Testis (tissue), 2 donors: ENCODE results near the gene NEK5.

Experiments
- POLR2A ChIP-seq: fragments of 450-650 bp; IDR thresholded peaks from one replicate; pipeline ENCODE4 v1.6.1; 2017; ENCODE audit warnings: antibody characterized with exemption, mild to moderate bottlenecking, moderate library complexity
- TF ChIP-seq, protein P1 (sequence below), 3 experiments: fragments of 450-650 bp in 2 of 3; fragments of 200-600 bp in 1 of 3; sonication (generic) in 1 of 3; IDR thresholded peaks; one replicate each; pipeline ENCODE4 v1.5.1; 2016 to 2019; ENCODE audit warnings: antibody characterized with exemption in 3 of 3, mild to moderate bottlenecking in 2 of 3, moderate library complexity in 1 of 3

DNA sequence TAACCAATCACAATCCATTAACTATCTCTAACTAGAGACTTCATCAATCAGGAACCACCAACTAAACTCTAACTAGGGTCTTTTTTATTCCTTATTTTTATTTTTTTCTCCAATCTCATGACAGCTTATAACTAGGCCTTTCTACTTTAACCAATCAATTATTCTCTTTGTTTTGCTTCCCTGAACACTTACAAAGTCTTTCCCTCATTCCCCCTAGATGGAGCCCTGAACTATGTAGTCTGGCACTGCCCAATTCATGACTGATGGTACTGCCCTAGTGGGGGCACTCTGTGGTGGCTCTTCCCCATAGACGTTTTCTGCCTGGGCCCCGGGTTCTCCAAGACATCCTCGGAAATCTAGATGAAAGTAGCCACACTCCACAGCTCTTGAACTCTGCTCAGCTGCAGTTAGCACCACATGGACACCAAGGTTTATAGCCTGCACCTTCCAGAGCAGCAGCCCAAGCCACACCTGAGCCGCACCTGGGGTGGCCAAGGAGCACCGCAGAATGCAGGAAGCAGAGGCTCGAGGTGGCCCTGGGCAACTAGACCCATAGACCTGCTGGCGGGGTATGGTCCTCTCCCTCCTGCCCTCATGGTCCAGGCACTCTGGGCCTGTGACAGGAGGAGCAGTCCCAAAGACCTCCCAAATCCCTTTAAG lies 124.2 kb downstream of the NEK5 start:
- TF ChIP-seq, protein P1, sequence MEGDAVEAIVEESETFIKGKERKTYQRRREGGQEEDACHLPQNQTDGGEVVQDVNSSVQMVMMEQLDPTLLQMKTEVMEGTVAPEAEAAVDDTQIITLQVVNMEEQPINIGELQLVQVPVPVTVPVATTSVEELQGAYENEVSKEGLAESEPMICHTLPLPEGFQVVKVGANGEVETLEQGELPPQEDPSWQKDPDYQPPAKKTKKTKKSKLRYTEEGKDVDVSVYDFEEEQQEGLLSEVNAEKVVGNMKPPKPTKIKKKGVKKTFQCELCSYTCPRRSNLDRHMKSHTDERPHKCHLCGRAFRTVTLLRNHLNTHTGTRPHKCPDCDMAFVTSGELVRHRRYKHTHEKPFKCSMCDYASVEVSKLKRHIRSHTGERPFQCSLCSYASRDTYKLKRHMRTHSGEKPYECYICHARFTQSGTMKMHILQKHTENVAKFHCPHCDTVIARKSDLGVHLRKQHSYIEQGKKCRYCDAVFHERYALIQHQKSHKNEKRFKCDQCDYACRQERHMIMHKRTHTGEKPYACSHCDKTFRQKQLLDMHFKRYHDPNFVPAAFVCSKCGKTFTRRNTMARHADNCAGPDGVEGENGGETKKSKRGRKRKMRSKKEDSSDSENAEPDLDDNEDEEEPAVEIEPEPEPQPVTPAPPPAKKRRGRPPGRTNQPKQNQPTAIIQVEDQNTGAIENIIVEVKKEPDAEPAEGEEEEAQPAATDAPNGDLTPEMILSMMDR (IDR thresholded peaks at IDR 0.05) = no peak
- no peak for TF ChIP-seq POLR2A
